HG03066 (cell line): ENCODE measurements around the gene LSP1.

ENCODE experiments used
- ATAC-seq: cut with Tn5 transposase; IDR thresholded peaks from one replicate; pipeline ENCODE4 v1.9.1; 2021; ENCODE audit warnings: low read depth; ENCODE audit not compliant: unreplicated experiment

Gene LSP1

DNA sequence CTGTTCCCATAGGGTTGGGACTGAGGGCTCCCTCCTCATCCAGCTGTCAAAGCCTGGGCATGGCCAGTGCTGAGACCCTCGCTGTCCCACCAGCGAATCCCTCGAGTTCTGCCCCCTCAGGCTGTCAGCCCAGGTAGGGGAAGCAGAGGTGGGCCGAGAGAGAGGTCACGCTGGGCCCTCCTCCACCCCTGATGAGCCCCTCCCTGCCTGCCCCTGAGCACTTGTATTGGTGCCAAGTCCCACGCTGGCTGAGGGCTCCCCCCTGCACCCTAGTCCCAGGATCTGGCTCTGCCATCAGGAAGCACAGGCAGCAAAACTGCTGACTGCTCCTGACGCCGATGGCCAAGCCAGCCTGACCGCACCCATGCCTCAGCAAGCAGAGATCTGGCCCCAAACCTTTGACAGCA is 35.5 kb downstream of the LSP1 start:
- no peak for ATAC-seq

DNA sequence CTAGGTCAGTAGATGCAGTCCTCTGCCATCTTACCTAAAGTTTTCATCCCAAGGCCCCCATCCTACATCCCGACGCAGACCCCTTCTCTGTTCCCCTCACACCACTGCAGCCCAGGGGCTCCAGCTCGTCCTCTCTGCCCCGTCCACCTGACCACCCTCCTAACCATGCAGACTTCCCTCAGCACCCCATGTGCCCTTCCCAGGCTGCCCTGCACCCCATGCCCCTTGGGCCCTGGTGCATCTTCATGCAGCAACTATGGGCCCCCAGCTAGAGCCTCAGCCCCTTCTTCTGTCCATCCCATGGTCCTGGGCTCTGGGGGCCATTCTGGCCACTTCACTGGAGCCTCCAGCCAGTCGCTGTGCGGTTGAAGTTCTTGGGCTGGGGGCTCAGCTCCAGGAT is 35.9 kb downstream of the LSP1 start:
- ATAC-seq, result no peak

DNA sequence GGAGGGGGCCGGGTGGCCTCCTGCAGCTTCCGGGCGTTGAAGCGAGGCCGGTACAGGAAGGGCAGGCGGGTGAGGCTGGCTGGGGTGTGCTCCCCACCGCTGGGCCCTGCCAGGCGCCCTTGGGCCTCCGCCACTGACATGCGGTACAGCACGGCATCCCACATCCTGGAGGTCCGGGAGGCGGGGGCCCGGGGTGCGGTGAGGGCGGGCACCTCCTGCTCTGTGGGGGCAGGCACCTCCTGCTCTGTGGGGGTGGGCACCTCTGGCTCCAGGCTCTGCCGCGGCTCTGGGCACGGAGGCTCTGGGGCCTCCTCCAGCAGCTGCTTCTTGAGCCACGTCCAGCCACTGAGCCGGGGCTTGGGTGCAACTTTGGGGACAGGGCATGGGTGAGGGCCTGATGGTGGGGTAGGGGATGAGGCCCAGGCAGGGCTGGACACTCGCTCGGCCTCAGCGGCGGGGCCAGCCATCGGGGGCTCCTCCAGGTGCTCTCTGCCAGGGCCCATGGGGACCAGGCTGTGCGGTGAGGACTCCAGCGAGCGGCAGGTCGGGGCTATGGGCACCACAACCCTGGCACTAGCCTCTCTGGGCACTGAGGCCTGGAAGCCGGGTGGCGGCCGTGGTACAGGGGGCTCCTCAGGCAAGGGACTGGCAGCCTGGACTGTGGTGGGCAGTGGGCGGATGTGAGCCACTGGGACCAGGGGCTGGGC is 36.5 kb downstream of the LSP1 start:
- no peak for ATAC-seq

DNA sequence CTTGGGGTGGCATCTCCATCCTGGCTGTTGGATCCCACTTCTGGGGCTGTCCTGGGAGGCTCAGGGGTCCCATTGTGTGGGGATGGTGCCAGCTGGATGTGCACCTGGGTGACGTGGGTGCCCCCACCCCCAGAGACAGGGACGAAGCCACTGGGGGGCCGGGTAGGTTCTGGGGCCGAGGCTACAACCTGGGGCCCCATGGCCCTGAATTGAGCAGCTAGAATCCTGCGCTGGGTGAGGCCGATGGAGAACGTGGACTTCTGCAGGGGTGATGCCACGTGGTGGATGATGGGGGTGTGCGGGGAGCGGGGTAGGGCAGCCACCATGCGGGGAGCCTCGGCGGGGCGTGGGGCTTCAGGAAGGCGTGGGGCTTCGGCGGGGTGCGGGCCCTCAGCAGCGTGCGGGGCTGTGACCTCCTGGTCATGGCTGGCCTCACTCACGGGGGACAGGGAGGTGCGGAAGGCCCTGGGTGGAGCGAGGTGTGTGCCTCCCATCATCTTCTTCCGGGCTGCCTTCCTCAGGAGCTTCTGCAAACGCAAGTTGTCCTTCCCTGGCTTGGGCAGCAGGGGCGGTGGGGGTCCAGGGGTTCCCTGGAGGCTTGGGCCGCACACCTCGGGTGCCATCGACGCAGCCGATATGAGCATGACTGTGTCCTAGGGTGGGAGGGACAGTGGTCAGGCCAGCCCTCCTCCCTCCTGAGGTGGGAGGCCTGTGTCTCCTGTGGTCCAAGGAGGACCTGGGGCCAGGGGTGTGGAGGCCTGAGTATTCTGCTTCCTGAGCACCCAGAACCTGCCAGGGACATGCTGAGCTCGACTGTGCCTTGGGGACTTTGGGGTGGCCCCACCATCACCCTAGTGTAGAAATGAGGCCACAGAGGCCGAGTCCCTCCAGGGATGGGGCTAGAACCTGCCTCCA is 37.3 kb downstream of the LSP1 start:
- no peak for ATAC-seq

DNA sequence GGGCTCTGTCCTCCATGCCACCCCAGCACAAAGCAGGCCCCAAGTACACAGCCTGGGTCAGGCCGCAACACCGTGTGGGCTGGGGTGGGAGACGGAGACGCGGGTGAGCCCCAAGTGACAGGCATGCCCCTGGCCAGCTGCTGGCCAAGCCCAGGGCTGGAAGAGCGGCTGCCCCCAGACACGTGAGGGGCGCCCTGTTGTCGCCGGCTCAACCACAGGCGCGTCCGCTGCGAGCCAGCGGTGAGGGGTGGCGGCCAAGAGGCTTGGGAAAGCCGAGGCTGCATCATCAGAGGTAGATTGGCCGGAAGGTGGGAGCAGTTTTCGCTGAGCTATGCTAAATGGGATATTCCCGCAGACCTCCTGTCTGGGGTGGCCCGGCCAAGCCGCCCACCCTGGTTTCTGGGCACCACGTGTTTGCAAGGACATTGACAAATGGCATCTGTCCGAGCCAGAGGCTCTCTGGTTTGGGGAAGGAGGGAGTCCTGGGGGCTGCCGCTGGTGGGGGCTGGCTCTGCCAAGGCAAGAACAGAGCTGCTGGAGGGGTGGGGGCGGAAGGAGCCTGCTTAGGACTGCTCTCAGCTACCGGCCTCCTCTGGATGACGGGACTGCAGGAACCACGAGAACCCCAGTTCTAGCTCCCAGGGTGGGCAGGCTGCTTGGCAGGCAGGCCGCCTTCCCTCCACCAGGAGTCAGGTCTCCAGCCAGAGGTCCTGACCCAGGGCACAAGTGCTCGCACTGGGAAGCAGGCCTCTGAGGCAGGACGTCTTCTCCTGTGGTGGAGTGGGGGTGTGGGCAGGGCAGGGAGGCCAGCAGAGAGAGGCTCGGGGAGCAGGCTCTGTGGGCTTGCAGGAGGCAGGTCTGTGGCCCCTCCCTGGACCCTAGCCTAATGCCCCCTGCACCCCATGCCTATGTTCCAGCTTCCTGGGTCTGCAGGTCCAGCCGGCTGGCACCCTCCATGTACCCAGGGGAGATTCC is 38.3 kb downstream of the LSP1 start:
- no peak for ATAC-seq

DNA sequence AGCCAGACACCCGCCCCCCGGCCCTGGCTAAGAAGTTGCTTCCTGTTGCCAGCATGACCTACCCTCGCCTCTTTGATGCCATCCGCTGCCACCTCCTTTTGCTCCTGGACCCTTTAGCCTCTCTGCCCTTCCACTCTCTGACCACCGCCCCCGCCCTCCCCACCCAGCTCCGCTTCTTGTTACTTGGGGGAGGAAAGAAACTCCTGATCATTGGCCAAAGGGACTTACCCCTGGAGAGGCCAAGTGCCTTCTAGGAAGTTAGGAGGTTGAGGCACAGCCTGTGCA is 38.9 kb downstream of the LSP1 start, which contains the start of gene PRR33:
Gene PRR33 (minus strand): TSS at position 65 of the 285 bp plus-strand sequence. CDS start 1,311 bp downstream, outside the sequence.
- ATAC-seq, result no peak

DNA sequence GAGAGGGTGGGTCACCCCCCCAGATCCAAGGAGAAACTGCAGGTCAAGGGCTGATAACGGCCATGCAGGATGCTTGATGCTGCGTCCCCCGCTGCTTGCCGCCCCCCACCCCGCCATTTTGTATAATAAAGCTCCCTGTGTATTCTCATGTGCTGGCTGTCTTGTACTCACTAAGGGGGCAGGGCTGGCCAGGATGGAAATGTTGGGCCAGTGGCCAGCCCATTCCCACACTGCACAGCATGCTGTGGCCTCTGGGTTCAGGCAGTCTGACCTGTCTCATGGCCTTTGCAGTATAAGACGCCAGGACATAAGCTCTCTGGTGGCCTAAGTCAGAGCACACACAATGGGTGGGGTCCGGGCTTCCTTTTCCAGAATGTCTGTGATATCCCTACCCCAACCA is 39.2 kb downstream of the LSP1 start:
- ATAC-seq, result no peak

DNA sequence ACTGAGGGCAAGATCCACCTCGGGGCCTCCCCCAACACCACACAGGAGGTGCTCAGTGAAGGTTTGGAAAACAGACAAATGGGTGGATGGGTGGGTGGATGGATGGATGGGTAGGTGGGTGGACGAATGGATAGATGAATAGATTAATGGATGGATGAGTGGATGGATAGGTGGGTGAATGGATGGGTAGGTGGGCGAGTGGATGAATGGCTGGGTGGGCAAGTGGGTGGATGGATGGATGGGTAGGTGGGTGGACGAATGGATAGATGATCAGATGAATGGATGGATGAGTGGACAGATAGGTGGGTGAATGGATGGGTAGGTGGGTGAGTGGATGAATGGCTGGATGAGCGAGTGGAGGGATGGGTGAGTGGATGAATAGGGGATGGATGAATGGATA is 39.7 kb downstream of the LSP1 start:
- no peak for ATAC-seq

DNA sequence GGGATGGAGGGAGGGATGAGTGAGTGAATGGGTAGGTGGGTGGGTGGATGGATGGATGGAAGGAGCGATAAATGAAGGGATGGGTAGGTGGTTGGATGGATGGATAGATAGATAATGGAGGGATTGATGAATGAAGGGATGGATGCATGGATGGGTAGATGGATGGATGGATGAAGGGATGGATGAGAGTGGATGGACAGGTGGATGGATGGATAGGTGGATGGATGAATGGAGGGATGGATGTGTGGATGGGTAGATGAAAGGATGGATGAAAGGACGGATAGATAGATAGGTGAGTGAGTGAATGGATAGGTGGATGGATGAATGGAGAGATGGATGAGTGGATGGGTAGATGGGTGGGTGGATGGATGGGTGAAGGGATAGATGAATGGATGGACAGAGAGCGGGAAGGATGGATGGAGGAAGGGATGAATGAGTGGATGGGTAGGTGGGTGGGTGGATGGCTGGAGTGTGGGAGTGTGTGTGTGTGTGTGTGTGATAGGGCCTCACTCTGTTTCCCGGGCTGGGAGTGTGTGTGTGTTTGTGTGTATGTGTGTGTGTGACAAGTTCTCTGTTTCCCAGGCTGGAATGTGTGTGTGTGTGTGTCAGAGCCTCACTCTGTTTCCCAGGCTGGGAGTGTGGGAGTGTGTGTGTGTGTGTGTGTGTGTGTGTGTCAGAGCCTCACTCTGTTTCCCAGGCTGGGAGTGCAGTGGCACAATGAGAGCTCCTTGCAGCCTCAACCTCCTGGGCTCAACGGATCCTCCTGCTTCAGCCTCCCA is 40.9 kb downstream of the LSP1 start:
- ATAC-seq, result no peak

DNA sequence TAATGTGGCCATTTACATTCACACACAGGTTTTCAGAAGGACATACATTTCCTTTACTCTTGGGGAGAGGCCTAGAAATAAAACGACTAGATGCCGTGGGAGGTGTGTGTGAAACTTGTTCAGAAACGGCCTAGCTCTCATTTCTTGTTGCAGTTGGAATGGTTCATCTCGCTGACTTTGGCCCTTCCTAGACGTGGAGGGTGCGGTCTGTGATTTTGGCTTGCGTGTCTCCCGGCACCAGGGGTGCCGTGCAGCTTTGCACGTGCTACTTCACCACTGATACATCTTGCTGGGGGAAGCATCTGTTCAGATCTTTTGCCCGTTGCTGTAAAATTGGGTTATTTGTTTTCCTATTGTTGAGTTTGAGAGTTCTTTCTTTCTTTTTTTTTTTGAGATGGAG is 41.9 kb downstream of the LSP1 start:
- ATAC-seq, result no peak

DNA sequence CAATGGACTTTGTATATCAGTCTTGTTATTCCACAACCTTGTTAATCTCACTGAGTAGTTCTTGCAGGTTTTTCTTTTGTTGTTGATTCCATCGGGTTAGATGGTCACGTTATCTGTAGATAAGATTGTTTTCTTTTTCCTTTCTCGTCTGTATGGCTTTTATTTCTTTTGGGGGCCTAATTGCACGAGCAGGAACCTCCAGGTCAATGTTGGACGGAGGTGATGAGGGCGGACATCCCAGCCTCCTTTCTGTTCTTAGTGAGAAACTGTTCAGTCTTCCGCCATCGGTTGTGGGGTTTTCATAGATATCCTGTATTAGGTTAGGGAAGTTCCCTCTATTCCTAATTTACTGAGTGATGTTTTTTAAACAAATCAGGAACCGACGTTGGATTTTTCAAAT is 43.6 kb downstream of the LSP1 start:
- ATAC-seq, result no peak

DNA sequence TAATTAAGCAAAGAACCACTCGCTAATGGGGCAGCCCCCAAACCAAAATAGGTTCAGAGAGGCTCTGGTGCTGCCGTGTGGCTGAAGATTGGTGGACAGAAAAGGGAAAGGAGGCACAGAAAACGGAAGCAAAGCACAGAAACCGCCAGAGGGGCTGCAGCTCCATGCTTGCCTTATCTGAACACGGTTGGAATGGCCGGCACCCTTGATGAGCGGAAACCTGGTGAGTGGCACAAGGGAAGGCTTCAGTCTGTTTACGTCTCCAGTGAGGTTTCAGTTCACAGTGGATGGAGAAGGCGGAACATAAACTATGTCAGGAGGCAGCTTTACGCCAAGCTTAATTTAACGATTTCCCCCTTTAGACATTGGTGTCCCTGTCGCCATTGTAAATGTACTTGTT is 44.0 kb downstream of the LSP1 start:
- ATAC-seq, result no peak

DNA sequence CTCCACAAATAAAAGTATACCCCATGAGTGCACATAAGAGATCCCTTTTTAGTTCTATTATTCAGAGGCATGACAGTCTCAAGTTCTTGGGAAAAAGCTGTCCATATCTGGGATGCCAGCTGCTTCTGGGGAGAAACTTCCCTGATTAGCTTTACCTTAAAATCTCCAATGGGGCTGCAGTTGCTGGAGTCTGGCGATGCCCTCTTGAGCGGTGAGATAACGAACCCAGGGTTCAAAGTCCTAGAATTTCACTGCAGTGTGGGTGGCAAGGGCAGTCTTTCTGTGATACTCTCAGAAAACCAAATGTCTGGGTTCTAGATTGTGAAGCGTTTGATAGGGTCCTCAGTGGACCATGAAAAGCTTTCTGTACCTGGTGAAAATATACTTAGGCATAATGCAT is 46.2 kb downstream of the LSP1 start:
- no peak for ATAC-seq

DNA sequence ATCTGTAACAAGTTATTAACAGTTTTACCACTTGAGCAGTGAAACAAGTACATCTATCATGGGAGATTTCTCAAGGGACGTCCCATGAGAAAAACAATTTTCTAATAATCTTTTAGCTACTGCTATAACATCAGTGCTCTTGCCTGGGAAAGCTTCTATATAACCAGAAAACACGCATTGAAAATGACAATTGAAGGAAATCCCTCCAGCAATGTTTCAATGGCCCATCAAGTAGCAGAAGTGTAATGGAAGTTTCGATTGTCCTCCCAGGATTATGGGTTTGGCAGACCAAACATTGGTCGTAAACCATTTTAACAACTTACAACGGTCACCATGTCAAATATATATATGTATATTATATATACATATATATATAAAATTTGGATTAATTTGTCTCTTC is 46.8 kb downstream of the LSP1 start:
- ATAC-seq, result no peak

DNA sequence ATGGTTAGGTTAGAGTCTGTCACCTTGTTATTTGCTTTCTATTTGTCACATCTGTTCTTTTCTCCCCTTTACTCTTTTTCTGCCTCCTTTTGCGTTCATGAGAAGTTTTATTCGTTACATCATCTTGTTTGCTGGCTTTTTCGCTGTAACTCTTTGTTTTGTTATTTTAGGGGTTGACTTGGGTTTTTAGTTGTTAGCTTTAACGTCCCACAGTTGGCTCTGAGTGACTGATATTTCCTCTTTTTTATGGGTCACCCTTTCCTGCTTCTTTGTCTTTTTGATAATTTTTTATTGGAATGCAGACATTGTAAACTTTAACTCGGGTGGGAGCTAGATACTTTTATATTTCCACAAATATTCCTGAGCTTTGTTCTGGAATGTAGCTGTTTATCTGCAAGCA is 53.3 kb downstream of the LSP1 start:
- ATAC-seq, result no peak

DNA sequence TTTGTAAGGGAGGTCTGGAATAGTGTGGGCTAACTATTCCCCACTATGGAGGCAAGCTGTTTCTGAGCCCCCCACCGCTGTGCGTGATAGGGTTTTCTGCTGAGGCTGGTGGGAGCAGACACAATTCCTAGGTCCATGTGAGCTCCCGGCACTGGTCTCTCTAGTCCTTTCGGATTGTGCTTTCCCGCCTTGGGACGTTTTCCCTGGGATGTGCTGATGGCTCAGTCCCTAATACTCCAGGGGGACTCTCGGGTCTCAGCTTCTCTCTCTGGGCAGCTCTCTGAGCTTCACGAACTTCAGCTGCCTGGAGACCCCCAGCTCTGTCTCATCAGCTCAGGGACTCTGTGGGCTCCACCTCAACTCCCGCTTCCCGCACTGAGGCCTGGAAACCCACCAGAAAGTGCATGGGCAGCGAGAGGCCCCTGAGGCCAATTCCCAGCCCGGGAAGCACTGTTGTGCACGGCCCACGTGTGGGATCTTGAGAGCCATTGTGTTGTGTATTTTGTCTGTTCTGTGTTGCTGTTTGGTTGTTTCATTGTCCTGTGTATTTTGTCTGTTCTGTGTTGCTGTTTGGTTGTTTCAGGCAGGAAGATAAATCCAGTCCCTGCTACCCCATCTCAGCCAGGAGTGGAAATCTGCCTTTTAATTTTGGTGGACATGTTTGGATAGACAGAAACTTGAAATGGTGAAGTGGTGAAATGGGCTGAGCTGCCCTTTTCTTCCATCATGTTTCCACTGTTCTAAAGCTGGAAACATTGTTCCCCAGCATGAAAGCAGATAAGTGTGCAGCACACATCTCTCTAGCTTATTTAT is 53.9 kb downstream of the LSP1 start:
- no peak for ATAC-seq

DNA sequence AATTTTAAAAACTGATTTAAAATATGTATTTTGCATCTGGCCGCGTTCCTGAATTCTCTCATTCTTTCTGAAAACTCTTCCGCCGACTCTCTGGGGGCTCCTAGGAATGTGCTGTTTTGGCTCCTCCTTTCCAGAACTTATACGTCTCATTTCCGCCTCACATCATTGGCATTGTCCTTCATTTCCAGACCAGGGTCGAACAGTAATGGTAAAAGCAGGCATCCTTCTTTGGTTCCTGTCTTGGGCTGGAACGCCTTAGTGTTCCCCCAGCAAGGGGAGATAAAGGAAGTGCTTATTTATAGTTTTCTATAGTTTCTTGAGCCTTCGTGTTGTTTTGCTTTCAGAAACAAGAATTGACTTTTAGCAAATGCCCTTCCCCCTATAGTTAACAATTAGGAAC is 55.7 kb downstream of the LSP1 start:
- ATAC-seq, result no peak

DNA sequence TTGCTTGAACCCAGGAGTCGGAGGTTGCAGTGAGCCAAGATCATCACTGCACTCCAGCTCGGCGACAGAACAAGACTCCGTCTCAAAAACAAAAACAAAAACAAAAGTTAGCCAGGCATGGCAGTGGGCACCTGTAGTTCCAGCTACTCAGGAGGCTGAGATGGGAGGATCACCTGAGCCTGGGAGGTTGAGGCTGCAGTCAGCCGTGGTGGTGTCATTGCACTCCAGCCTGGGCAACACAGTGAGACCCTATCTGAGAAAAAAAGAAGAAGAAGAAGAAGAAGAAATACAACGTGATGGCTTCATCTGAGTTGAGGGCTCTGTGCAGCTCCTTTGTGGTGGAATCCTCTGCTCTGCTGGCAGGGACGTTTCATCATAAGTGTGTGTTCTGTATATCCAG is 56.6 kb downstream of the LSP1 start:
- ATAC-seq, result no peak

DNA sequence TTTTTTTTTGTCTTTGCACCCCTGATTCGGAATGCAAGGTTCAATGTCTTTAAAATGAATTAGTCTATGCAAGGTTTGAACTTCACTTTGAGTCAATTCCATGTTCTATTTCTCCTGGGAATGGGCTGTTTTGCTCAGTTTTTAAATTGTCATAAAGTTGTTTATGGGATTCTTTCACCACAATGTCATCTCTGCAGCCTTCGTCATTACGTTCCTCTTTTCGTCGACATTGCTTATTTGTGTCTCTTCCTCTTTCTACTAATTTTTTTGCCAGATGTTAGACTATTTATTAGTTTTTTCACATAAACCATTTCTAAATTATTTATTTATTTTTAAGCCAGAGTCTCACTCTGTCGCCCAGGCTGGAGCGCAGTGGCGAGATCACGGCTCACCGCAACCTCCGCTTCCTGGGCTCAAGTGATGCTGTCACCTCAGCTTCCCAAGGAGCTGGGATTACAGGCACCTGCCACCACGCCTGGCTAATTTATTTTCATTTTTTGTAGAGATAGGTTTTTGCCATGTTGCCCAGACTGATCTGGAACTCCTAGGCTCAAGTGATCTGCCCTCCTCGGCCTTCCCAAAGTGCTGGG is 59.5 kb downstream of the LSP1 start:
- no peak for ATAC-seq
